CD4-positive, alpha-beta T cell treated with Interleukin-1 beta for 1 hour (primary cell): ENCODE data around the gene TSPAN13.

ENCODE experiments used
- DNase-seq, 2 donors: peaks; one replicate each; pipeline ENCODE4 v3.0.0-alpha.2; 2020 to 2022

The TSPAN13 gene

GRCh38 chr7:16816824-16817223, 63.3 kb downstream of the TSPAN13 start:
- no peak for DNase-seq

- DNase-seq = no peak
Observed at GRCh38 chr7:16817536-16817935, 64.0 kb downstream of the TSPAN13 start.

GRCh38 chr7:16818732-16819131, 65.2 kb downstream of the TSPAN13 start:
- no peak for DNase-seq

- no peak for DNase-seq
Observed at GRCh38 chr7:16822029-16822428, 68.5 kb downstream of the TSPAN13 start.

- no peak for DNase-seq
Observed at GRCh38 chr7:16826060-16826459, 72.5 kb downstream of the TSPAN13 start.

- DNase-seq = no peak
Observed at GRCh38 chr7:16833373-16833772, 79.8 kb downstream of the TSPAN13 start.
